Skeletal muscle cell (primary cell): Measurements from ENCODE around the gene ATP1B3.
"Not testable (repeated sequence)": the region's sequence is repeated elsewhere in the genome, so short reads cannot be mapped to it uniquely, and the experiment has no call there.

Experiments
- DNase-seq: peaks from one replicate; pipeline ENCODE4 v3.0.0-alpha.2; 2010; ENCODE audit warnings: low read depth
- H3K4me3 ChIP-seq: 2 replicates; pipeline ENCODE4 v1.5.1; 2011; ENCODE audit warnings: low read depth, mild to moderate bottlenecking, control low read depth, low read length, moderate library complexity

Gene ATP1B3

DNA sequence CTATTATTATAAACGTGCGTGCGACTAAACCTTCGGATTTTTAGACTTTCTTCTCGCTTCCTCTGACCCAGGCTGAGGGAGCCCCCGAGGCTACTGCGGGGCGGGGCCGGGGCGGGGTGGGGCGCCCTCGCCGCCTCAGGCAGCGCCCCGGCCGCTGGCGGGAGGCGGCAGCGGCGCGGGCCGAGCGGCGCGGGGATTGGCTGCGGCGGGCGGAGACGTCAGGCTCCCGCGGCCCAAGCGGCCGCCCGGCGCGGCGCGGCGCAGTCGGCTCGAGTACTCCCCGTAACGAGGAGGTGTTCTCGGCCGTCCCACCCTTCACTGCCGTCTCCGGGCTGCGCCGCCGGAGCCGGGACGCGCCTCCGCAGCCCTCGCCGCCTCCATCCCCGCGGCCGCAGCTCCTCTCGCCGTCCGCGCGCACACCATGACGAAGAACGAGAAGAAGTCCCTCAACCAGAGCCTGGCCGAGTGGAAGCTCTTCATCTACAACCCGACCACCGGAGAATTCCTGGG, at the start of gene ATP1B3:
ATP1B3 (plus strand) TSS at position 263 of the 510 bp plus-strand sequence; CDS start at position 422, 159 bp downstream.
- H3K4me3 ChIP-seq = peak within 1 kb of the TSS; percentile 64
- peak; percentile 44 for DNase-seq

DNA sequence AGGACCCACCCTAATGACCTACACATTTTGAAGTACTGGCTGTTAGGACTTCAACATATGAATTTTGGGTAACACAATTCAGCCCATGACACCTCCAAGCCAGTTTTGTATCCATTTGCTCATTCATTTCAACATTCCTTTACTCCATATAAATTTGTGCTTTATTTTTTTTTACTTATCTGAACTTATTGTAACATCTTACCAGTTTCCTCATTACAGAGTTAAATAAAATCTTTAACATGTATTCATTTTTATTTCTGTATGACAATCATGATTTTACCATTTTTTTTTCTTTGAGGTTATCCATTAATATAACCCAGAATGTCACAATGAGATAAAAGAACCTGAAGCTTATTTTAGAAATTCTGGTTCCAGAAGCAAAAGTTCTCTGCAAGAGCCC, 48.0 kb upstream of the ATP1B3 start:
- H3K4me3 ChIP-seq = no peak overlapping the region
- no peak for DNase-seq

DNA sequence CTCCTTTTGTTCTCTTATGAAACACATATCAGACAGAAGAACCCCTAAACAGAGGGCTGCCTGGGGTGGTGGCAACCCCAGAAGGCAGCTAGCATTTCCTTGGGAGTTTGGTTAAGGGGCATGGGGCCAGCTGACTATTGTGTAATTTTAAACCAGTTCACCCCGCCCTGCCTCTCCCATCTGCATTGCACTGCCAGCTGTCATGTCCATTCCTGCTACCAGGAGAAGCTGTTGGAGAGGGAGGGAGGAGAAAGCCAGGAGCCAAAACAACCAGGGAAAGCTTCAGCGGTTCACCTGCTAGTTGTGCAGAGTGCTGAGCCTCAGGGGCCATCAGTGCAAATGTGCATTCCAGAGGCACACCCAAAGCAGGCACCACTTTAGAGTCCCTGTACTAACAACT, 47.6 kb upstream of the ATP1B3 start:
- DNase-seq = no peak
- no peak overlapping the region for H3K4me3 ChIP-seq

DNA sequence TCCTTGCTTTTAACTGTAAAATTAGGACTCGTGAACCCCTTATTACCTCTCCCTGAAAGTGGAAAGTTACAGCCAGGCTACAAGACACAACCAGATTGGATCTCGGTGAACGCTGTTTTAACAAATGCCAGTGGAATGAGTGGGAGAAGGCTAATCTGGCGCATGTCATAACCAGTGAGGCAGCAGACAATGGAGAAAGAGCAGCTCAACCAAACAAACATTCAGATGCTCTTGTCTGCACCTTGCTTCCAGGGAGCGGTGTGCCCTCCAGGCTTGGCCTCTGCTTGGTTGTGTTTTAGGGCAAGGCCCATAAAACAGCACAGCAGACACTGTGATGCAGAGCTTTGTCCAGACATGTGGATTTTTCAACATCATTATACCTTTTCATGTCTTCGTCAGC, 45.9 kb upstream of the ATP1B3 start:
- no peak overlapping the region for H3K4me3 ChIP-seq
- no peak for DNase-seq

DNA sequence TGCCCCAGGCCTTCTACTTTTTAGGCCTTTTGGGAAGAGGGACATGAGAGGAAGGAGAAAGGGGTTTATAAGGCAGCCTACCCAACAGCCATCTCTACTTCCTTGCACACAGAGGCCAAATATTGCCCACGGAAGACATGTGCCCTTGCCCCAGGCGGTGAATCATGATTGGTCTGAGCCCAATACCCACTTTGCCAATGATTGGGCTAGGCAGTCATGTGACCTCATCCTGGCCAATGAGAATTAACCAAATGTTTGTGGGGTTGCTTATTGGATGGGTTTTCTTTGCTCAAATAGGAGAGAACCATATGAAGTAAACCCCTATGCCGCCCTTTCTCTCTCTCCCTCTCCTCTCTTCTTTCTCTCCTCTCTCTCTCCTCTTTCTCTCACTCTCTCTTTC, 42.2 kb upstream of the ATP1B3 start:
- H3K4me3 ChIP-seq = no peak overlapping the region
- no peak for DNase-seq

- no peak for DNase-seq
- no peak overlapping the region for H3K4me3 ChIP-seq
Measured at GRCh38 chr3:141835557-141836229, 40.8 kb upstream of the ATP1B3 start.

- no peak for DNase-seq
- H3K4me3 ChIP-seq = no peak overlapping the region
Measured at GRCh38 chr3:141839389-141839788, 37.1 kb upstream of the ATP1B3 start.

GRCh38 chr3:141840737-141841544, 35.5 kb upstream of the ATP1B3 start:
- no peak for DNase-seq
- no peak overlapping the region for H3K4me3 ChIP-seq

- no peak for DNase-seq
- H3K4me3 ChIP-seq = no peak overlapping the region
Measured at GRCh38 chr3:141844108-141844507, 32.3 kb upstream of the ATP1B3 start.

DNA sequence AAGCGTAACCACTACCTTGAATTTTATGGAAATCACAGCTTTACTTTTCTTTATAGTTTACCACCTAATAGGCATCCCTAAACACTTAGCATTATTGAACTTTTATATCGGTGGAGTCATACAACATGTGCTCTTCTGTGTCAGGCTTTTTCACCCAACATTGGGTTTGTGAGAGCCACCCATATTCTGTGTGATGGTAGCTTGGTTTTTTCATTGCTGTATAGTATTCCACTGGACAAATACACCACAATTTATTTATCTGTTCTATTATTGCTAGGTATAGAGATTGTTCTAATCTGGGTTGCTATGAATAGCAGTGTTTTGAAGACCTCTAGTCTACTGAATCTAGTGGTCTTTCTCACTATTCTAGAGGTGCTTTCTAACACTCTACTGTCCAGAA, 31.6 kb upstream of the ATP1B3 start:
- H3K4me3 ChIP-seq = no peak overlapping the region
- DNase-seq = no peak

DNA sequence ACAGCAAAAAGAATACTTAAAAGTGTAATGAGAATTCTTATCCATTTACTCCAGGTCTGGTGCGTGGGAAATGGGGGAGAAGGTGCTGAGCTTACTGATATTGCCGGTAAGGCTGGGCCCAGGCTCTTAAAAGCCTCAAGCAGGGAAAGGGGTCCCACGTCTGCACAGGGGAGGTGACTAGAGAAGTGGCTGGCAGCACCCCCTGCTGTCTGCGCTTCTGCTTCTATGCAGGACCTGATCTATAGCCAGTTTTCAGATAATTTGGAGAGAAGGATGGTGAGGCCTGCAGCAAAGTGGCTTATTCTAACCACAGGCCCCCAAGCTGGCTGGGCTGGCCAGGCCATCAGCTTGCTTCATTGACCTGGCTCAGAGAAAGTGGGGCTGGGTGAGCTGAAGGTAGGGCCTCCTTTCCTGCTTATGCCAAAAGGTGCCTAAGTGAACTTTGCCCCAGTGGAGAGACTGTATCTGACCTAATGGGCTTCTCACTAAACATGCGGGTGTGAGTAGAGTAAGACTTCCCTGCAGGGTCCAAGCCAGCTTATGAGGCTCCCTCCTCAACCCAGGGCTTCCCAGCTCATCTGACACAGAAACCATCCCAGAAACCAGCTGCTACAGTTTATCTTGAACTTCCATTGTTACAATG, 30.9 kb upstream of the ATP1B3 start:
- no peak for DNase-seq
- H3K4me3 ChIP-seq = no peak overlapping the region

- DNase-seq = no peak
- no peak overlapping the region for H3K4me3 ChIP-seq
Measured at GRCh38 chr3:141846050-141846433, 30.4 kb upstream of the ATP1B3 start.

- not testable (repeated sequence) for H3K4me3 ChIP-seq, DNase-seq
Measured at GRCh38 chr3:141848159-141848748, 28.2 kb upstream of the ATP1B3 start.

GRCh38 chr3:141849056-141849815, 27.2 kb upstream of the ATP1B3 start:
- DNase-seq = no peak
- no peak overlapping the region for H3K4me3 ChIP-seq

DNA sequence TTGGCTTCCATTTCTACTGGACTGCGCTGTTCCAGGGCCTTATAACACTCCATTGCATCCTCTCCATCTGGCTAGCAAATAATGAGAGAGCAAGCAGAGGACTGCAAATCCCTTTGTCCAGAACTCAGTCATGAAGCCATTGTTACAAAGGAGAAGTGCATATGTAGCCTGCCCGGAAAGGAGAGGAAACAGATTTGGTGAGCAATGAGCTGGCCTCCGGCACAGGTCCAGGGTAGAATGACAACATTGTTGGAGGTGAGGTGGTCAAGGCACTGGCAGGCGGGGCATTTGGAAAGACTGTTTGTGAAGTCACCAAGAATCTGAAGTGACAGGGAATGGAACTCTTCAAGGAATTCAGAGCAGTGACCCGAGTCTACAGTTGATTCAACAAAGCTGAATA, 25.0 kb upstream of the ATP1B3 start:
- no peak overlapping the region for H3K4me3 ChIP-seq
- DNase-seq = no peak

GRCh38 chr3:141853081-141853601, 23.3 kb upstream of the ATP1B3 start:
- no peak for DNase-seq
- H3K4me3 ChIP-seq = no peak overlapping the region

- H3K4me3 ChIP-seq = no peak overlapping the region
- no peak for DNase-seq
Measured at GRCh38 chr3:141853629-141854168, 22.7 kb upstream of the ATP1B3 start.

DNA sequence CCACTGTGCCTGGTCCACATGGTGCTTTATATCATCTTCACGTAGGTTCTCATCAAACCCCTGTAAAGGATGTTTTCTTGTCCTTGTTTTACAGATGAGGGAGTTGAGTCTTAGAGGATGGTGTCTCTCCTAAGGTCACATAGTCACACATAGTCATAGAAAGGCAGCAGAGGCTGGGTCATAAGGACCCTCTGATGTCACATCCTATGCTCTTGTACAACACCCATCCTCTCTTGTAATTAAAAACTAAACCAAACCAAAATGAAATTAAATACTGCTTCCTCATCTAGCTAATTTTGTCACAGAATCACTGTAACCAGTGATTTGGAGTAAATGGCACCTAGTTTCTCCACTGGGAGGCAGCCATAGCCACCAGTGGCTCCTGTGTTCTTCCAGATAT, 21.8 kb upstream of the ATP1B3 start:
- DNase-seq = no peak

GRCh38 chr3:141858312-141858711, 18.1 kb upstream of the ATP1B3 start:
- no peak for DNase-seq
- no peak overlapping the region for H3K4me3 ChIP-seq

More for the DNA sequence above, 21.8 kb upstream of the ATP1B3 start:
- H3K4me3 ChIP-seq = no peak overlapping the region
